Measurements from ENCODE around the gene TANGO2.

The TANGO2 gene

GRCh38 chr22:20089226-20089976 lies 68.5 kb downstream of the TANGO2 start:
- DNase-seq: no peak

GRCh38 chr22:20089977-20090729 lies 69.2 kb downstream of the TANGO2 start:
- DNase-seq: no peak

GRCh38 chr22:20090730-20091240 lies 69.9 kb downstream of the TANGO2 start:
- DNase-seq: no peak

- no peak for DNase-seq
Measured at GRCh38 chr22:20091690-20092476, 71.0 kb downstream of the TANGO2 start.

- no peak for DNase-seq
Measured at GRCh38 chr22:20092477-20092854, 71.6 kb downstream of the TANGO2 start.

- DNase-seq: no peak
Measured at GRCh38 chr22:20093418-20094196, 72.7 kb downstream of the TANGO2 start.

GRCh38 chr22:20094197-20094807 lies 73.4 kb downstream of the TANGO2 start:
- no peak for DNase-seq

- no peak for DNase-seq
Measured at GRCh38 chr22:20095521-20095920, 74.6 kb downstream of the TANGO2 start.

- DNase-seq: no peak
Measured at GRCh38 chr22:20096574-20097420, 75.9 kb downstream of the TANGO2 start.

GRCh38 chr22:20099099-20099711 lies 78.3 kb downstream of the TANGO2 start:
- DNase-seq: no peak

- DNase-seq: no peak
Measured at GRCh38 chr22:20101638-20102037, 80.7 kb downstream of the TANGO2 start.

- no peak for DNase-seq
Measured at GRCh38 chr22:20102203-20102780, 81.4 kb downstream of the TANGO2 start.

- DNase-seq: no peak
Measured at GRCh38 chr22:20105456-20106204, 84.7 kb downstream of the TANGO2 start.

- no peak for DNase-seq
Measured at GRCh38 chr22:20106205-20106848, 85.4 kb downstream of the TANGO2 start.

- no peak for DNase-seq
Measured at GRCh38 chr22:20106849-20107237, 85.9 kb downstream of the TANGO2 start.

- no peak for DNase-seq
Measured at GRCh38 chr22:20107471-20107901, 86.6 kb downstream of the TANGO2 start.

- DNase-seq: no peak
Measured at GRCh38 chr22:20107951-20108756, 87.2 kb downstream of the TANGO2 start.

GRCh38 chr22:20108757-20109230 lies 87.9 kb downstream of the TANGO2 start:
- no peak for DNase-seq
